H1 (cell line): Measurements from ENCODE around the gene KCND3. TPM values are rescaled to one million over a fixed set of nuclear protein-coding genes. Genes with fewer than 3 reads are reported as not detected.

ENCODE experiments used
- GABPA ChIP-seq: IDR thresholded peaks from 2 replicates; pipeline ENCODE4 v1.6.1; 2011; ENCODE audit warnings: mild to moderate bottlenecking, low read length, moderate library complexity, borderline replicate concordance; ENCODE audit not compliant: insufficient read depth
- RFX5 ChIP-seq: IDR thresholded peaks from 2 replicates; pipeline ENCODE4 v1.6.1; 2011; ENCODE audit warnings: low read depth, low read length, improper control_type of control experiment, borderline replicate concordance
- polyA plus RNA-seq, 7 experiments: library from polyadenylated mRNA; depleted of rRNA in 3 of 7; stranded (reverse) in 5 of 7; unstranded in 2 of 7; fragments of >200 nt in 5 of 7; fragments of 200-250 nt in 2 of 7; gene quantifications; 1 replicate in 5 of 7; 2 replicates in 1 of 7; 4 replicates in 1 of 7; pipeline versions ENCODE4 v1.2.1 to v1.2.3, GENCODE V29; 2011 to 2013; ENCODE audit warnings: missing spikeins in 2 of 7, mixed read lengths in 2 of 7
- total RNA-seq: library from RNA; stranded (reverse); fragmentation: NEBNext Ultra II Directional; extraction: Animal tissue kit (Norgen Biotek cat#: 25700); gene quantifications from 2 replicates; pipeline ENCODE4 v1.2.1, GENCODE V29; 2021
- TF ChIP-seq, protein P1 (sequence below): IDR thresholded peaks from 2 replicates; pipeline ENCODE4 v1.6.1; 2012; ENCODE audit warnings: inconsistent platforms

KCND3 gene
- total and polyA plus RNA-seq, 2 of the 8 experiments (the other 6 are each of a cell fraction or from before 2014, with no cell fraction given): 0.14 to 0.48 TPM

DNA sequence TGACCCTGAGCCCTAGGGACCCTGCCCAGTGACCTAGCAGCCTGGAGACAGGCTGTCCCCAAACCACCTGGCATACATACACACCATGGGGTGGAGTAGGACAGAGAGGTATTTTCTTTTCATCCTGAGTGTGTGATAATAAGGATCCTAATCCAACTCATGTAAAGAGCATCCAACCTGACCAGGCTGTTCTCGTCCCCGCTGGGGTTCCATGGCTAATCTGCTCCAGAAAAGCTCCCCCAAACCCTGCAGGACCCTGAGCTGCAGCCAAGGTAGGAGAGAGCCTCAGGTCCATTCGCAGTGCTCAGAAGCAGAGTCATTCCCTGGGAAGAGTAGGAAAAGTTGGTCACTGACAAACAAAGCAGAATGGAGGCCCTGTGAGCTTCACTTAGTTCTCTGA lies 31.4 kb downstream of the KCND3 start (continued):
- TF ChIP-seq RFX5: no peak
- TF ChIP-seq, protein P1, sequence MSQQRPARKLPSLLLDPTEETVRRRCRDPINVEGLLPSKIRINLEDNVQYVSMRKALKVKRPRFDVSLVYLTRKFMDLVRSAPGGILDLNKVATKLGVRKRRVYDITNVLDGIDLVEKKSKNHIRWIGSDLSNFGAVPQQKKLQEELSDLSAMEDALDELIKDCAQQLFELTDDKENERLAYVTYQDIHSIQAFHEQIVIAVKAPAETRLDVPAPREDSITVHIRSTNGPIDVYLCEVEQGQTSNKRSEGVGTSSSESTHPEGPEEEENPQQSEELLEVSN: no peak
- TF ChIP-seq GABPA: no peak
